Measurements from ENCODE around the gene WNT5A. TPM values are rescaled to one million over a fixed set of nuclear protein-coding genes. Genes with fewer than 3 reads are reported as not detected.

The WNT5A gene
- polyA plus RNA-seq, 1 donor from 2014 or later = 0.59 TPM

GRCh38 chr3:55486101-55486856 is 827 bp downstream of the WNT5A start:
- Histone ChIP-seq H3F3A (ENCODE audit: insufficient read depth, low read length, poor library complexity, severe bottlenecking) (peaks cover 4% of the 10 kb centered on the region), H3K79me2 (replicated peaks; ENCODE audit: insufficient read depth, low read length) (no peaks in the 10 kb centered on the region), H3K27me3 (ENCODE audit: insufficient read depth, low read depth, low read length) (peaks cover 97% of the 10 kb centered on the region), H3K9me2 (ENCODE audit: insufficient read depth, low read length) (no peaks in the 10 kb centered on the region), H3K36me3 (ENCODE audit: insufficient read depth, low read length) (no peaks in the 10 kb centered on the region), H3K9me3 (ENCODE audit: low read length) (no peaks in the 10 kb centered on the region), H3K4me2 (ENCODE audit: low read length) (peak overlapping the region; percentile 85), H3K4me3 (ENCODE audit: low read length) (peak overlapping the region; percentile 71), H3K9ac (ENCODE audit: low read length) (no peak overlapping the region), H4K20me1 (ENCODE audit: insufficient read depth) (no peaks in the 10 kb centered on the region), H3K27ac (ENCODE audit: low read length) (no peak overlapping the region), H2AFZ (ENCODE audit: low read depth, low read length) (no peak overlapping the region)
- TF ChIP-seq TAF1 (IDR thresholded peaks at IDR 0.05; ENCODE audit: low read depth) (no peak), MXI1 (conservative IDR thresholded peaks at IDR 0.05; ENCODE audit: poor library complexity, severe bottlenecking) (no peak), EZH2 (IDR thresholded peaks at IDR 0.05; ENCODE audit: borderline replicate concordance, insufficient read depth, low read length, poor library complexity, severe bottlenecking) (peak; percentile 64)
- TF ChIP-seq, protein P1, sequence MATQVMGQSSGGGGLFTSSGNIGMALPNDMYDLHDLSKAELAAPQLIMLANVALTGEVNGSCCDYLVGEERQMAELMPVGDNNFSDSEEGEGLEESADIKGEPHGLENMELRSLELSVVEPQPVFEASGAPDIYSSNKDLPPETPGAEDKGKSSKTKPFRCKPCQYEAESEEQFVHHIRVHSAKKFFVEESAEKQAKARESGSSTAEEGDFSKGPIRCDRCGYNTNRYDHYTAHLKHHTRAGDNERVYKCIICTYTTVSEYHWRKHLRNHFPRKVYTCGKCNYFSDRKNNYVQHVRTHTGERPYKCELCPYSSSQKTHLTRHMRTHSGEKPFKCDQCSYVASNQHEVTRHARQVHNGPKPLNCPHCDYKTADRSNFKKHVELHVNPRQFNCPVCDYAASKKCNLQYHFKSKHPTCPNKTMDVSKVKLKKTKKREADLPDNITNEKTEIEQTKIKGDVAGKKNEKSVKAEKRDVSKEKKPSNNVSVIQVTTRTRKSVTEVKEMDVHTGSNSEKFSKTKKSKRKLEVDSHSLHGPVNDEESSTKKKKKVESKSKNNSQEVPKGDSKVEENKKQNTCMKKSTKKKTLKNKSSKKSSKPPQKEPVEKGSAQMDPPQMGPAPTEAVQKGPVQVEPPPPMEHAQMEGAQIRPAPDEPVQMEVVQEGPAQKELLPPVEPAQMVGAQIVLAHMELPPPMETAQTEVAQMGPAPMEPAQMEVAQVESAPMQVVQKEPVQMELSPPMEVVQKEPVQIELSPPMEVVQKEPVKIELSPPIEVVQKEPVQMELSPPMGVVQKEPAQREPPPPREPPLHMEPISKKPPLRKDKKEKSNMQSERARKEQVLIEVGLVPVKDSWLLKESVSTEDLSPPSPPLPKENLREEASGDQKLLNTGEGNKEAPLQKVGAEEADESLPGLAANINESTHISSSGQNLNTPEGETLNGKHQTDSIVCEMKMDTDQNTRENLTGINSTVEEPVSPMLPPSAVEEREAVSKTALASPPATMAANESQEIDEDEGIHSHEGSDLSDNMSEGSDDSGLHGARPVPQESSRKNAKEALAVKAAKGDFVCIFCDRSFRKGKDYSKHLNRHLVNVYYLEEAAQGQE (IDR thresholded peaks at IDR 0.05; ENCODE audit: borderline replicate concordance) = no peak

DNA sequence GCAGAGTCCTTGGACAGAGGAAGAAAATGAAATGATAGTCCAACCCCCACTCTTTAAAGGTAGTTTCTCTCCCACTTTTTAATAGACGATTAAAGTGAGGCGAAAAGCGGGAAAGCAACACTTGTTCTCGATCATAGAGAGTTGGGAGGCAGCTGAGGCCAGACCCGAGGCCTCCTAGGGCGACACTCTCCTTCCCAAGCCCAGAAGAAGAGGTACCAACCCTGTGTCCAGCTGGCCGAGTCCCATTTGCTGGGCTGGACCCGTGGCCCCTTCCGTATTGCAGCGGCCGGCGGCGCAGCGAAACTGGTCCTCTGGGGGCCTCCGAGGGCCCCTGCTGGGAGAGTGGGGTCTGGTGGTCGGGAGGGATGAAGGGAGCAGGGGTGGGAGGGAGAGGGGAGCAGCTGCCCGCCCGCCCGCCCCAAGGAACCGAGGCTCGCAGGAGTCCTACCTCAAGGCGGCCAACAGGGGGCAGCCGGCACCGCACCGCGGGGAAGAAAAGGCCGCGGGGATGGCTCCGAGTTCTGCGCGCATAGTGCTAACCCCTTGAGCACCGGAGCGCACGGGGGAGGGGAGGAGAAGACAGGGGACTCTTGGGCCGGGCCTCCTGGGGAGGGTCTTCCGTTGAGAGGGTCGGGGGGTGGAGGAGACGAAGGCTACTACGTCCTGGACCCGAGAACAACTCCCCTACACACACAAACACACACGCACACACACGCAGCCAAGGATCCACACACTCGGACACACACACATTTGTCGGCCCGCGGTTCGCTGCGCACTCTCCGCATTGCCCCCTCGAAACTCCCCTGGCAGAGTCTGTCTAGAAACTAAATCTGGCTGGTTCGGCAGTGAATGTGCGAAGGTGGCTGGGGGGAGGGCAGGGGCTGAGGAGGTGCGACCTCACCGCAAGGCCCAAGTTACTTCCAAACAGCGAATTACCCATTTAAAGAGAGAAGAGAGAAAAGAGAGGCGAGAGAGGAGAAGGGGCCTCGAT is 2.0 kb downstream of the WNT5A start:
- no peak overlapping the region for H3K27ac ChIP-seq (ENCODE audit: low read length)
- no peaks in the 10 kb centered on the region for H3K79me2 ChIP-seq (replicated peaks; ENCODE audit: insufficient read depth, low read length)
- no peaks in the 10 kb centered on the region for H3K9me3 ChIP-seq (ENCODE audit: low read length)
- no peak overlapping the region for H3K9ac ChIP-seq (ENCODE audit: low read length)
- H3K4me3 ChIP-seq (ENCODE audit: low read length) = peak overlapping the region; percentile 58
- H3K27me3 ChIP-seq (ENCODE audit: insufficient read depth, low read depth, low read length) = peaks cover 99% of the 10 kb centered on the region
- no peak overlapping the region for H2AFZ ChIP-seq (ENCODE audit: low read depth, low read length)
- no peak for TF ChIP-seq POLR2AphosphoS5 (IDR thresholded peaks at IDR 0.05)
- no peak for TF ChIP-seq TAF1 (IDR thresholded peaks at IDR 0.05; ENCODE audit: low read depth)
- TF ChIP-seq EP300 (conservative IDR thresholded peaks at IDR 0.05; ENCODE audit: poor library complexity, severe bottlenecking) = no peak
- TF ChIP-seq, protein P2, sequence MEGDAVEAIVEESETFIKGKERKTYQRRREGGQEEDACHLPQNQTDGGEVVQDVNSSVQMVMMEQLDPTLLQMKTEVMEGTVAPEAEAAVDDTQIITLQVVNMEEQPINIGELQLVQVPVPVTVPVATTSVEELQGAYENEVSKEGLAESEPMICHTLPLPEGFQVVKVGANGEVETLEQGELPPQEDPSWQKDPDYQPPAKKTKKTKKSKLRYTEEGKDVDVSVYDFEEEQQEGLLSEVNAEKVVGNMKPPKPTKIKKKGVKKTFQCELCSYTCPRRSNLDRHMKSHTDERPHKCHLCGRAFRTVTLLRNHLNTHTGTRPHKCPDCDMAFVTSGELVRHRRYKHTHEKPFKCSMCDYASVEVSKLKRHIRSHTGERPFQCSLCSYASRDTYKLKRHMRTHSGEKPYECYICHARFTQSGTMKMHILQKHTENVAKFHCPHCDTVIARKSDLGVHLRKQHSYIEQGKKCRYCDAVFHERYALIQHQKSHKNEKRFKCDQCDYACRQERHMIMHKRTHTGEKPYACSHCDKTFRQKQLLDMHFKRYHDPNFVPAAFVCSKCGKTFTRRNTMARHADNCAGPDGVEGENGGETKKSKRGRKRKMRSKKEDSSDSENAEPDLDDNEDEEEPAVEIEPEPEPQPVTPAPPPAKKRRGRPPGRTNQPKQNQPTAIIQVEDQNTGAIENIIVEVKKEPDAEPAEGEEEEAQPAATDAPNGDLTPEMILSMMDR (IDR thresholded peaks at IDR 0.05; ENCODE audit: poor library complexity, severe bottlenecking) = peak; percentile 64
- peak; percentile 65 for TF ChIP-seq EZH2 (IDR thresholded peaks at IDR 0.05; ENCODE audit: borderline replicate concordance, insufficient read depth, low read length, poor library complexity, severe bottlenecking)
- peak; percentile 75 for TF ChIP-seq RAD21 (conservative IDR thresholded peaks at IDR 0.05)
- TF ChIP-seq SMC3 (conservative IDR thresholded peaks at IDR 0.05; ENCODE audit: poor library complexity) = peak; percentile 70
- H3K36me3 ChIP-seq (ENCODE audit: insufficient read depth, low read length) = no peaks in the 10 kb centered on the region
- peaks cover 4% of the 10 kb centered on the region for H3F3A ChIP-seq (ENCODE audit: insufficient read depth, low read length, poor library complexity, severe bottlenecking)
- H4K20me1 ChIP-seq (ENCODE audit: insufficient read depth) = no peaks in the 10 kb centered on the region
- no peaks in the 10 kb centered on the region for H3K9me2 ChIP-seq (ENCODE audit: insufficient read depth, low read length)
- H3K4me2 ChIP-seq (ENCODE audit: low read length) = no peak overlapping the region
